GM19035 (cell line): ENCODE measurements around the gene ALG10.
"Not testable (repeated sequence)": the region's sequence is repeated elsewhere in the genome, so short reads cannot be mapped to it uniquely, and the experiment has no call there.

Experiments used
- ATAC-seq: cut with Tn5 transposase; IDR thresholded peaks from one replicate; pipeline ENCODE4 v1.9.1; 2021; ENCODE audit not compliant: unreplicated experiment

Gene ALG10, protein sequence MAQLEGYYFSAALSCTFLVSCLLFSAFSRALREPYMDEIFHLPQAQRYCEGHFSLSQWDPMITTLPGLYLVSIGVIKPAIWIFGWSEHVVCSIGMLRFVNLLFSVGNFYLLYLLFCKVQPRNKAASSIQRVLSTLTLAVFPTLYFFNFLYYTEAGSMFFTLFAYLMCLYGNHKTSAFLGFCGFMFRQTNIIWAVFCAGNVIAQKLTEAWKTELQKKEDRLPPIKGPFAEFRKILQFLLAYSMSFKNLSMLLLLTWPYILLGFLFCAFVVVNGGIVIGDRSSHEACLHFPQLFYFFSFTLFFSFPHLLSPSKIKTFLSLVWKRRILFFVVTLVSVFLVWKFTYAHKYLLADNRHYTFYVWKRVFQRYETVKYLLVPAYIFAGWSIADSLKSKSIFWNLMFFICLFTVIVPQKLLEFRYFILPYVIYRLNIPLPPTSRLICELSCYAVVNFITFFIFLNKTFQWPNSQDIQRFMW

DNA sequence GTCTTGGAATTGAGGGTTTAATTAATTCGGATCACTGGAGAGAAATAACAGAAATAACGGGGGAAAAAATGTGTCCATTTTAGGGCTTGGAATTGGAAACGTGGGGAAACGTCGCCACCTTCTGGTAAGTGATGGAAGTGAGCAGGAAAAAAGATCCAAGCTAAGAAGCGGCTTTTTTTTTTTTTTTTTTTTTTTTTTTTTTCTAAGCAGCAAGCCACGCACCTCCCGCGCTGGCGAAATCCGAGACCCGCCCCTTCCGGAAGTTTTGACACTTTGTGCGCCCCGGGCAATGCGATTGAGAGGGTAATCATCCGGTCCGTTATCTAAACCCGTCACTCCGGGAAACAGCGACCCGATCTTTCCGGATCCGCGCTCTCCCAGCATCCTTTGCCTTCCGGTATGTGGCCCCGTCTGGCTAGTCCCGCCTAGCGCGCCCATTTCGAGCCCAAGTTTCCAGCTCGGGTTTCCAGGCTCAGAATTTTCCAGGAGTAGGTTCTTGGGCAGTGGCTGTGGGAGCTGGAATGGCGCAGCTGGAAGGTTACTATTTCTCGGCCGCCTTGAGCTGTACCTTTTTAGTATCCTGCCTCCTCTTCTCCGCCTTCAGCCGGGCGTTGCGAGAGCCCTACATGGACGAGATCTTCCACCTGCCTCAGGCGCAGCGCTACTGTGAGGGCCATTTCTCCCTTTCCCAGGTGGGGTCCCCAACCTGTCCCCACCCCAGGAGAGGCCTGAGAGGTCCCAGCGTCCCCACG, at the start of gene ALG10:
TSS of gene ALG10 (plus strand) at position 418 of the 752 bp plus-strand sequence. CDS start at position 522, 104 bp downstream.
- peak; percentile 99 for ATAC-seq

DNA sequence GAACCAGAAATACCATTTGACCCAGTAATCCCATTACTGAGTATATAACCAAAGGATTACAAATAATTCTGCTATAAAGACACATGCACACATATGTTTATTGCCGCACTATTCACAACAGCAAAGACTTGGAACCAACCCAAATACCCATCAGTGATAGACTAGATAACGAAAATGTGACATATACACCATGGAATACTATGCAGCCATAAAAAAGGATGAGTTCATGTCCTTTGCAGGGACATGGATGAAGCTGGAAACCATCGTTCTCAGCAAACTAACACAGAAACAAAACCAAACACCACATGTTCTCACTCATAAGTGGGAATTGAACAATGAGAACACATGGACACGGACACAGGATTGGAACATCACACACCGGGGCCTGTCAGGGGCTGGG, 49.4 kb upstream of the ALG10 start:
- ATAC-seq: not testable (repeated sequence)

DNA sequence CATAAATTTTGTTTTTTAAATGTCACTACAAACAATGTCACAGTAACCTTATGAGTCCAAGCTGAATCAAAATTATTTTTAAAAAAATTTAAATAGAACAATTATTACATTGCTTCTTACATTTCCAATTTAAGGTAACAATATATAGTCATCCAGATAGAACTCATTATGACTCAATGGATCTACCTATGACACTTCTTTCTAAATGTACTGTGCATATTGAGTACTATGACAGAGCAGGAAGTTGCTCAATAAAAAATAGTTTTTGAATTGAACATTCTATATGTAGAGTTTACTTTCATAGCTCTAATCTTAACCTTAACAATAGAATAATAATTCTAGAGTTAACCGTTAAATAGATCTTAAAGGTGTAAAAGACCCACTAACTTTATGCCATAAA, 44.4 kb upstream of the ALG10 start:
- no peak for ATAC-seq

DNA sequence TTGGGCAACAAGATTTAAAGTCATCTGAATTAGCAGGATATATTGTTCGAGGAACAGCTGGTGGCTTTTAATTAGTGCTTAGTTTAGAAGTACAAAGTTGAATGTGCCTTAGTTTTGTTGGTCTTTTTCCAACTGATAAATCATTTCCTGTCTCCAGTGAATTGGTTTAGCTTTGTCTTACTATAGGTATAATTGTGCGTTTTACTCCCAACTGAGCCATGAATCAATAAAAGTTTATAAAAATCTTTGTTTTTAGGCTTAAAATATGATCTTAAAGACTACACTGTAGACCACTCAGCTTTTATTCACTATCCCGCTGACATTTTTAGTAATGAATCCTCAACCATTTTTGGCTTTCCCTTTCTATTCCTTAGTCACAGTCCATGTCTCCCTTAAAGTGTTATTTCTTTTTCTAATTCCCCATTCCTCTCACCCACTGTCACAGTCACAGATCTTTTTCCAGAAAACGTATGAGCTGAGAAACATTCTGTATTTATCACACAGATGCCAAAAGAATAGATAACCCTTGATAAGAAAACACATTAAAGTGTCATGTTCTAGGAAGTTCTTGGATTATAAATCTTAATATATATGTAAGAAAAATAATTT, 34.0 kb upstream of the ALG10 start:
- ATAC-seq: no peak

DNA sequence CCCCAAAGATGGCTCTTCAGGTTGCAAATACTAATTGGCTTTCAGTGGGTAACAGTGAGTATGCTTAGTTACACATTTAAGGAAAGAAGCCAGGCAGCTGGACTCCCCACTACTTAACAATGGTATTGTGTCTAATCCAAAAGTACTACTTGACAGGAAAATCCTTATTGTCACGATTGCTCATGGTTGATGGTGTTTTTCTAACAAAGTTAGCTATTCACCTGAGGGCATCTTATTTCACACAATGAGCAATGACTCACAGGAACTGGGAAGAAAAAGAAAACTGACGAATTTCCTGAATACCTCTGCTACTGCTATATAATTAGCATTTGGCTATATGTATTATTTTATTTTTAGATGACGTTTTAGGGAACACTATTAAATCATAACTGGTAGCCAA, 33.4 kb upstream of the ALG10 start:
- no peak for ATAC-seq

DNA sequence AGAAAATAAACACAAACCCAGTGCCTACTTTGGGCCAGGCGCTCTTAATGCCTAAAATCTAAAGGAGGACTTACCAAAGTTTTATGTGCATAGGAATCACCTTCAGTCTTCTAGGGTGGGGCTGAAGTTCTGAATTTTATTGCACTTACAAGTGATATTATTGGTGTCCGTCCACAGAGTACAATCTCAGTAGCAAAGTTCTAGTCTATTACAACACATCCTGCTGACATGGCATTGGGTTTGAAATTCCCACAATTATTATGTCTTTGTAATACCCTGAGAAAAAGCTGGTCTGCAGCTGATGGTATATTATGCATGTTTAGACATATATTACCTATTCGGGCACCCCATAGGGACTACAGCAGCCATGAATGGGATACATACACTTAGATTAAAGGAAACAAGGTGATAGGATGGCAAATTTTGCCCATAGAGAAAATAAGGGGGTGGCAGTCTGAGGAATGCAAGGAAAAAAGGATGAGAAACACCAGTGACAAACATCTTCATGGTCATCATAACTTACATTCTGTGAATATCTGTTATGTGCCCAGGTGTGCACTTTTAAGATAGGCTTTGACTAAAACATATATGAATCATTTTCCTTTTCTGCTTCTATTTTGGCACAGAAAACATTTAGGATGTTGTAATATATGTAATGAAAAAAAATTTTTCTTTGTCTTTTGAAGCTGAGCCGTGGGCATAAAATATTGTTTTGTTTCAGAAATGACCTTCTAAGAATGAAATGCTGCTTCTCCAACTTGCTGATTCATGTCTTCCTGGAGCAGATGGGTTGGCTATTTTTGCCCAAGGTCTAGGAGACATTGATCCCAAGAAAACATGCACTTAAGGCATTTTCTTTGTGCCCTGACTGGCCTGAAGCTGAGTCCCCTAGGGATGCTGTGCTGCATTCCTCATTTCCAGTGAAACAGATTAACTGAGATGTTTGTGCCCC, 27.2 kb upstream of the ALG10 start:
- ATAC-seq: no peak

DNA sequence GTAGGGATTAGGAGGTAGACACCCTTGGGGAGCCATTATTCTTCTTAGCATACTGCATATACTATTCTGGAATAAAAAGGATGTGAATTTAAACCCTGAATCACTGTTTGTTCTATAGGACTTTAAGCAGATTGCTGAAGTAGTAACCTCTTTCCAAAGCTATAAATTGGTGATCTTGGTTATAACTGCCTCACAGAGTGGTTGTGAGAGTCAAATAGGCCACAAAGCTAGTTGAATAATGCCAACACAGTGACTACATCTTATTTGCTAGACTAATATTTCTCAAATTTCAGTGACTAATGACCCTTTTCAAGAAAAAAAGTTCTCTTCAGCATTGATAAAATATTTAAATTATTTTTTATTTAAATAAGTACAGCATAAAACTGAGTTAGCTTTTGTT, 13.5 kb upstream of the ALG10 start:
- not testable (repeated sequence) for ATAC-seq

DNA sequence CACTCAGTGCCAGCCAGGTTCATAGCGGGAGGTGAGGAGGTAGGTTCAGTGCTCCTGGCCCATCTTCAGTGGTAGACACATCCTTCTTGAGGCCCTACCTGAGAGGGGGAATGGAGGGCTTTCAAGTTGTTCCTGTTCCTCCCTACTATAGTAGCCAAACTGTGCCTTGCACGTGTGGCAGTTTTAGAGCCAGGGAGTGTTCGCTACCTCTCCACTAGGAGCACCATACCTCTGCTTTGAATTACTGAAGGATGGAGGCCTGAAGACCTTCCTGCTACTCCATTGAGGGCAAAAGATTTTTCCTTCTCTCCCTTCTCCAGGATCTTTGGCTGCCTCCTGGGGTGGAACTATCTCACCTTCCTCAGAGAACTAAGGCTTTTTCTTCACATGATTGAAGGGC, 5.9 kb upstream of the ALG10 start:
- no peak for ATAC-seq

DNA sequence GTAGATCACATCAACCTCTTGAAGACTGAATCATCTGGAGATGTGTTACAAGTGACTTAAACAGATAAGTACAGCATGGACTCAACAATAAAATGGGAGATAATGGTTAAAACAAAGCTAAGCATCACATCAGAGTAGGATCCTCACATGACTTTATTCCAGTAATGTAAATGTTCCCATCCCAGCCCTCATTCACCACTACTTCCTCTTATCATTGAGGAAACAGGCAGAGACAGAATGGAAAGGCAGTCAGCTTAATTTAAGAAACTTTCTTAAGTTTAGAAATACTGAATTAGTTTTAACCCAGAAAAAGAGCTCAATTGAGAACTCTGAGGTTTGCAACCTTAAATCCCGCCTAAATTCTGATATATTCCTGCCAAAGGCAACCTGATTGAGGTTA, 1.2 kb upstream of the ALG10 start:
- no peak for ATAC-seq

DNA sequence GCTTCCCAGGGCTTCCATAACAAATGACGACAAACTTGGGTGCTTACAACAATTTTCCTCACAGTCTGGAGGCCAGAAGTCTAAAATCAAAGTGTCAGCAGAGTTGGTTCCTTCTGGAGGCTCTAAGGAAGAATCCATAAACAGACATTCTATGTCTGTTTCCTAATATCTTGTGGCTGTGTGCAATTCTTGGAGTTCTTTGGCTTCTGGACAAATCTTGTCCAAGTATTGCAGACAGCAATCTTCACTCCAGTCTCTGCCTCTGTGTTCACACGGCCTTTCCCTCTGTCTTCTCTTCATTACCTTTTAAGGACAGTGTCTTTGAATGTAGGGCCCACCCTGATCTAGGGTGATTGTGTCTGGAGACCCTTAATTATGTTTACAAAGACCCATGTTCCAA, 5.4 kb downstream of the ALG10 start:
- not testable (repeated sequence) for ATAC-seq

DNA sequence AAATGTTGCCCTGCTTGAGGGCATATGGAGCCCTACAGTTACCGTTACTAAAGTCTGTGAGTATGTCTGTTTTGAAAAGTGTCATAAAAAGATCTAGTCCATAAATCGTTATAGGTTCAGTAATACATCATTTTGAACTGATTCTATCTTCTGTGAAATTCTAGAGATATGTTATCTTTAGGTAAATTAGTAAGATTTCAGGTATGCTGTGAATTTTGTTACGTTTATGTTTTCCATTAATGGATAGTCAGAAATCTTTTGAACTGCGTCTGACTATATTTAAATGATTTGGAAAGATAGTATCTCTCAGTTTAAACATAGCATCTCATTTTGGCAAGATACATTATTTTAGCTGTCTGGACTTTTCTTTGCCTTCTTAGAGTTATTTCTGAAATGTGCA, 8.3 kb downstream of the ALG10 start:
- ATAC-seq: no peak

DNA sequence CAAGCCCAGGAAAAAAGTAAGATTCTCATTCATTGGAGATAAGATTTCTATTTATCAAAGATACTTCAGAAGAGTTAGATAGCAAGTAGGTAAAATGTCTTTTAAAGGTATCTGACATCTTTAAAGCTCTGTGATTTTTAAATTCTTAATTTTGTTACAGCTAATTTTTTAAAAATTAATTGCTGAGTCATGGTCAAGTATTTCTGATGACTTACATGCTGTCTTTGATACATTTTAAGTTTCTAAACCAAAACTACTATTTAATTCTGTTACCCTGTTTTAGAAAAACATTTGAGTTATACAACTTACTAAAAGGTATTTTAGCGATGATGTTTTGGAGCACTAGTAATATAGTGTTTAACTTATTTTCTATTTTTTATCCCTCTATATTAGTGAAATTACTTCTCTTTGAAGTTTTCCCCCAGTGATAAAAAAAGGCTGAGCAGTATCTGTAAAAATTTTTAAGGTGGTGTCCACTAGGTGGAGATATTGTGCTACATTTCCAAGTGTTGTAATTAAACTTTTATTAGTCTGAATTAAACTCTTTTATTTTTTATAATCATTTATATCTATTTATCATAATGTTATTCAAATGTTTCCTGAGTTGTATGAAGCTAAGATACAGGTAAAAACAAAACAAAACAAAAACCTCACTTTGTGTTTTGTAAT, 11.5 kb downstream of the ALG10 start:
- ATAC-seq: no peak

DNA sequence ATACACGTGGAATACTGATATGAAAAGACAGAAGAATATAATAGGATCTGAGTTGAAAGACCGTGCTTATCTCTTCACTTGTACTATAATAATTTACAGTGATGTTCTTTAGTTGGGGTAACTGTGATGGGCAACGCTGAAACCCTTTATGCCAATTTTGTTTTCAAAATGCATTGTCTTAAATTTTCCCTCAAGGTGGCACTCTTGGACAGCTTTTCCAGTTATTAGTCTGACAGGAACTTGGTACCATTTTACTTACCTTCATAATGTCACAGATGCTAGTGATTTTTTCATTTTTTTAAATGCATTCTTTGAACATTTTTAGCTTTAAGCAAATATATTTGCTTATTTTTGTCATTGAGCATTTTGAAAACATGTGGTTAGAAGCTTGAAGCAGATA, 16.1 kb downstream of the ALG10 start:
- not testable (repeated sequence) for ATAC-seq

DNA sequence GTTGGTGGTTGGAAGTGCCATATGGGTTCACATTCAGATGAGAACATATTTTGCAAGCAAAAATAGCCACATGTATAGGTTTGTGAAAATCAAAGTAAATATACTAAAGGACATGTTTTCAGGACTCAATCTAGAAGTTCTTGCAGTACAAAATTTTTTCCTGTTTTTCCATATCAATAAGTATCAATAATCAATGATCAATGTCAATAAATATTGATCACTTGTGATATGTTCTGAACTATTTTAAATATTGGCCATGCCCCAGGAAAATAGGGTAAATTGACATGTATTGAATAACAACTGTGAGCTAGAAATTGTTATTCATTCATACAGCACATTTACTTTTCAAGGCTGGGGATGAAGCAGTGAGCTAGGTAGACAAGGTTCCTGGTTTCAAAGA, 24.3 kb downstream of the ALG10 start:
- ATAC-seq: no peak

DNA sequence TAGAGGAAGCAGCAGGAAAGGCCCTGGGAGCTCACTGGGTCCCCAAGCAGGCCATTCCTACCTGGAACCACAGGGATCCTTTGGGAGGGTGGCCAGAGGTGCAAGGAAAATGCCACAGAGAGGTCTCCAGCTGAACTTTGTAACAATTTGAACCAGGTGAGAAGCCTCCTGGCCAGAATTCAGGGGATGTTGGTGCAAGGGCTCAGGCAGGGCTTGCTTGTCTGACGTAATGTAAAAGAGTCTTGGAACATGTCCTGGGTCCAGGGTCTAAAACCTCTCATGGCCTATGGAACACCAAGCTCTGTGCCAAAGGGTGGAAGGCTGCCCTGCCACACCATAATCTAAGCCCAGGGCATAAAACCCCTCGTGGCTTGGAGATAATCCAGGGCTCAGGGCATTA, 25.6 kb downstream of the ALG10 start:
- not testable (repeated sequence) for ATAC-seq

DNA sequence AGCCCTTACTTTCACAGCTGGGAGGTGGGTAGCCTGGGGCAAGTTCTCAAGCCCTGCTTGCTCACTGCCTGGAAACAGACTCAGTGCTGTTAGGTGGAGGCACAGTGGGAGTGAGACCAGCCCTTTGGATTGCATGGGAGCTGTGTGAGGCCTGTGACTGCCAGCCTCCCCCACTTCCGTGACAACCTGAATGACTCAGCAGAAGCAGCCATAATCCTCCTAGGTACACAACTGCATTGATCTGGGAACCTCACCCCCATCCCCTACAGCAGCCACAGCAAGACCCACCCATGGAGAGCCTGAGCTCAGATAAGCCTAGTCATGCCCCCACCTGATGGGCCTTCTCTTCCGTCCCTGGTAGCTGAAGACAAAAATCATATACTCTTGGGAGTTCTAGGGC, 26.4 kb downstream of the ALG10 start:
- no peak for ATAC-seq

DNA sequence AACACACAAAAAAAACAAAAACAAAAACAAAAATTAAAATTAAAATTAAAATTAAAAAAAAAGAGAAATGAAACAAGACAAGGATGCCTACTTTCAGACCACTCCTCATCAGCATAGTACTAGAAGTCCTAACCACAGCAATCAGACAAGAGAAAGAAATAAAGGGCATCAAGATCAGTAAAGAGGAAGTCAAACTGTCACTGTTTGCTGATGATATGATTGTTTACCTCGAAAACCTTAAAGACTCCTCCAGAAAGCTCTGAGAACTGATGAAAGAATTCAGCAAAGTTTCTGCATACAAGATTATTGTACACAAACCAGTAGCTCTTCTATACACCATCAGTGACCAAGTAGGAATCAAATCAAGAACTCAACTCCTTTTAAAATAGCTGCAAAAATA, 29.2 kb downstream of the ALG10 start:
- ATAC-seq: no peak

DNA sequence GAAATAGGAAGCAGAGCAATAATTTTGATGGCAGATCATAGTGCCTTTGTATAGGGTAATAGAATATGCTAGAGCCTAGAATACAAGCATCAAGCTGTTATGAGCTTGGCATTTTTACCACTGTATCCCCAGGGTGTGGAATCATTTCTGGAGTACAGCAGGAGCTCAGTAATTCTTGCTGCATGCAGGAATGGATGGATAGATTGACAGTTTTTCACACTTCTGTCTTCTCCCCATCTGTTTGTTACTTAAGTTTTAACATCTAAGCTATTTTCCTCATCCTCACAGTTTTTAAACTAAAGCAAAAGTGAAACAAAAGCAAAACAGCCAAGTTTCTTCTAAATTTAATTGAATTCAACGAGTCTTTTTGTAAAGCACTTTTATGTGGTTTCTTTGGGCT, 32.6 kb downstream of the ALG10 start:
- no peak for ATAC-seq
